OCI-LY7 (cell line): ENCODE data around the gene SUCLG1. TPM values are rescaled to one million over a fixed set of nuclear protein-coding genes. Genes with fewer than 3 reads are reported as not detected.

ENCODE experiments used
- BruUV-seq: library from RNA; stranded (reverse); fragments of 400-500 nt; replicated peaks from 2 replicates; lab custom pipeline; 2021; lab: Mats Ljungman, UMichigan
- CTCF ChIA-PET: fragments of 300-600 bp; sonication (Branson Sonifier 250); formaldehyde crosslinking; loops from one replicate; lab custom pipeline; 2022; ENCODE audit warnings: antibody characterized with exemption; ENCODE audit not compliant: unreplicated experiment; lab: Charles Lee
- POLR2A ChIA-PET: fragments of 300-600 bp; sonication (Branson Sonifier 250); formaldehyde crosslinking; loops from one replicate; lab custom pipeline; 2022; ENCODE audit warnings: antibody characterized with exemption; lab: Charles Lee
- DNase-seq: peaks from one replicate; pipeline ENCODE4 v3.0.0-alpha.2; 2015; ENCODE audit warnings: low spot score
- H2AFZ ChIP-seq: fragments of 200-600 bp; sonication (generic), shearing (Covaris generic); 2 replicates; pipeline ENCODE4 v1.6.1; 2014; ENCODE audit warnings: mild to moderate bottlenecking, antibody characterized with exemption, low read length, moderate library complexity
- H3K27ac ChIP-seq: fragments of 200-600 bp; sonication (generic); 2 replicates; pipeline ENCODE4 v1.5.1; 2014; ENCODE audit warnings: mixed run types, low read depth, mild to moderate bottlenecking, moderate library complexity, low read length, inconsistent platforms; ENCODE audit not compliant: poor library complexity, severe bottlenecking
- H3K36me3 ChIP-seq: fragments of 200-600 bp; sonication (generic); 2 replicates; pipeline ENCODE4 v1.6.1; 2014; ENCODE audit warnings: mild to moderate bottlenecking, antibody characterized with exemption, low read length, moderate library complexity, mixed read lengths; ENCODE audit not compliant: insufficient read depth
- H3K4me1 ChIP-seq: fragments of 200-600 bp; sonication (generic); 2 replicates; pipeline ENCODE4 v1.5.1; 2014; ENCODE audit warnings: mild to moderate bottlenecking, low read length; ENCODE audit not compliant: insufficient read depth, poor library complexity, severe bottlenecking
- H3K4me2 ChIP-seq: fragments of 200-600 bp; sonication (generic); 2 replicates; pipeline ENCODE4 v1.6.1; 2014; ENCODE audit warnings: mild to moderate bottlenecking, low read length
- H3K4me3 ChIP-seq: fragments of 200-600 bp; sonication (generic); 2 replicates; pipeline ENCODE4 v1.5.1; 2014; ENCODE audit warnings: mild to moderate bottlenecking, low read depth, low read length; ENCODE audit not compliant: poor library complexity, severe bottlenecking
- H3K79me2 ChIP-seq: fragments of 200-600 bp; sonication (generic); 2 replicates; pipeline ENCODE4 v1.6.1; 2016; ENCODE audit warnings: low read depth, mild to moderate bottlenecking, low read length, moderate library complexity, mixed read lengths; ENCODE audit not compliant: insufficient read depth
- H3K9me2 ChIP-seq: fragments of 200-600 bp; sonication (generic); 2 replicates; pipeline ENCODE4 v1.6.1; 2016; ENCODE audit warnings: mild to moderate bottlenecking, low read length, mixed read lengths; ENCODE audit not compliant: insufficient read depth
- H3K9me3 ChIP-seq: fragments of 200-600 bp; sonication (generic); 2 replicates; pipeline ENCODE4 v1.6.1; 2014; ENCODE audit warnings: mild to moderate bottlenecking, mixed run types, low read length, mixed read lengths
- H4K20me1 ChIP-seq: fragments of 200-600 bp; sonication (generic); 2 replicates; pipeline ENCODE4 v1.6.1; 2014; ENCODE audit warnings: mild to moderate bottlenecking, antibody characterized with exemption, low read length, moderate library complexity, mixed read lengths; ENCODE audit not compliant: insufficient read depth
- EZH2phosphoT487 ChIP-seq: fragments of 200-600 bp; sonication (generic); IDR thresholded peaks from 2 replicates; pipeline ENCODE4 v1.6.1; 2018; ENCODE audit warnings: low read depth, borderline replicate concordance, mild to moderate bottlenecking, mixed run types, antibody characterized with exemption, low read length, moderate library complexity, mixed read lengths
- intact Hi-C: fragments of 100-400 bp; cut with micrococcal nuclease; formaldehyde crosslinking; loops from one replicate; pipeline ENCODE4 v1.10.0; 2022; ENCODE audit not compliant: unreplicated experiment
- total RNA-seq, 2 experiments: library from RNA; depleted of rRNA in 1 of 2; stranded (reverse); fragments of >200 nt in 1 of 2; shearing (Covaris generic) in 1 of 2; gene quantifications; 2 replicates each; pipeline ENCODE4 v1.2.3, GENCODE V29; 2014 to 2022
- TF ChIP-seq, protein P1 (sequence below): fragments of 200-600 bp; sonication (generic); conservative IDR thresholded peaks from 2 replicates; pipeline ENCODE4 v1.5.1; 2014; ENCODE audit warnings: mild to moderate bottlenecking, antibody characterized with exemption, low read length, moderate library complexity, mixed read lengths

The SUCLG1 gene
- total RNA-seq, 2 experiments from 2014 or later, result 50.6 to 66.4 TPM

DNA sequence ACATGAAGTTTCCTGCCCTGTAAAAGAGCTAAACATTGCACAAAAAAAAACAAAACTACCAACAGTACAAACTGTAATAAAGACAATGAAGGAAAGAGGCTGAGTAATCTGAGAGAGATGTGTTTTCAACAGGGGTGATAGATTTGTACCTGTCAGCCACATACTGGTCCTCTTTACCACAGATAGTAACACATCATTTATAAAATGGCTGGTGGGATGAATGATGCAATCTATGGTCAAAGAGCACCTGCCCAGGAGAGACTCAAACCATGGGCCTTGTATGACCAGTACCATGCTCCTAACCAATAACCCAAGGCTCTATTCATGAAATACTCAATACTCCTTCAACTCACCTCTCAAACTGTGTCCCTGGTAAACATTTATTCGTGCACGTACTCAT, 4.5 kb downstream of the SUCLG1 start:
- Histone ChIP-seq H3K36me3 (peaks cover 13% of the 10 kb centered on the region; the same call in 1 of the 2 replicates), H3K4me2 (no peak overlapping the region), H3K9me3 (no peaks in the 10 kb centered on the region), H3K4me3 (no peak overlapping the region), H3K4me1 (peaks cover 27% of the 10 kb centered on the region), H4K20me1 (peaks cover 23% of the 10 kb centered on the region), H3K27ac (no peak overlapping the region), H3K9me2 (no peaks in the 10 kb centered on the region), H2AFZ (no peak overlapping the region), H3K79me2 (peaks cover 59% of the 10 kb centered on the region)
- POLR2A ChIA-PET, result no interaction called here
- no peak for TF ChIP-seq EZH2phosphoT487
- TF ChIP-seq, protein P1, sequence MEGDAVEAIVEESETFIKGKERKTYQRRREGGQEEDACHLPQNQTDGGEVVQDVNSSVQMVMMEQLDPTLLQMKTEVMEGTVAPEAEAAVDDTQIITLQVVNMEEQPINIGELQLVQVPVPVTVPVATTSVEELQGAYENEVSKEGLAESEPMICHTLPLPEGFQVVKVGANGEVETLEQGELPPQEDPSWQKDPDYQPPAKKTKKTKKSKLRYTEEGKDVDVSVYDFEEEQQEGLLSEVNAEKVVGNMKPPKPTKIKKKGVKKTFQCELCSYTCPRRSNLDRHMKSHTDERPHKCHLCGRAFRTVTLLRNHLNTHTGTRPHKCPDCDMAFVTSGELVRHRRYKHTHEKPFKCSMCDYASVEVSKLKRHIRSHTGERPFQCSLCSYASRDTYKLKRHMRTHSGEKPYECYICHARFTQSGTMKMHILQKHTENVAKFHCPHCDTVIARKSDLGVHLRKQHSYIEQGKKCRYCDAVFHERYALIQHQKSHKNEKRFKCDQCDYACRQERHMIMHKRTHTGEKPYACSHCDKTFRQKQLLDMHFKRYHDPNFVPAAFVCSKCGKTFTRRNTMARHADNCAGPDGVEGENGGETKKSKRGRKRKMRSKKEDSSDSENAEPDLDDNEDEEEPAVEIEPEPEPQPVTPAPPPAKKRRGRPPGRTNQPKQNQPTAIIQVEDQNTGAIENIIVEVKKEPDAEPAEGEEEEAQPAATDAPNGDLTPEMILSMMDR, result no peak
- no TSS peak for BruUV-seq
- intact Hi-C loops, result no loop called here
- no peak for DNase-seq
- CTCF ChIA-PET, result no interaction called here

DNA sequence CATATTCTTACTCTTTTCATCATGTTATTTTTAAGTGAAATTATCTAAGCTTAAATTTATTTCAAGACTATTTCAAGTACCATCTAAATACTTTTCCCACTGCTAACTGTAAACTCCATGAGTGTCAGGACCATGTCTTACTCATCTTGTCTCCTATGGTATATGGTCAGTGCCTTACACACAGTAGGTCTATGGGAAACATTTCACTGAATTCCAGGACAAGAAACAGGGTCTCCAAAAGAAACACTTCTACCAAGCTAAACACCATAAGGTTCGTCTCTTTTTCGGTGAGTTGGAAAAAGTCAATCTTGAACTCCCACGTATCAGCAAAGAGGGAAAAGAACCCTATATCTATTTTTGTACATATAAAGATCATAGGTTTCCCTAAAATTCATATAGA, 6.5 kb downstream of the SUCLG1 start:
- ChIA-PET POLR2A (interaction anchor here (0.6 to 1.2 kb wide), 2 partner anchors 10 to 274 kb away, joined by 4 read pairs; no protein-coding TSS in a partner anchor), CTCF (no interaction called here)
- H4K20me1 ChIP-seq, result peaks cover 16% of the 10 kb centered on the region; the same call in 1 of the 2 replicates
- no peaks in the 10 kb centered on the region for H3K9me2 ChIP-seq
- BruUV-seq, result no TSS peak
- intact Hi-C loops, result no loop called here
- no peaks in the 10 kb centered on the region for H3K9me3 ChIP-seq
- no peak overlapping the region for H3K27ac ChIP-seq
- H3K4me3 ChIP-seq, result no peak overlapping the region
- H3K4me1 ChIP-seq, result peaks cover 20% of the 10 kb centered on the region
- peaks cover 60% of the 10 kb centered on the region; the same call in 1 of the 2 replicates for H3K79me2 ChIP-seq
- H2AFZ ChIP-seq, result no peak overlapping the region
- H3K36me3 ChIP-seq, result peaks cover 28% of the 10 kb centered on the region
- no peak for DNase-seq
- H3K4me2 ChIP-seq, result no peak overlapping the region
- no peak for TF ChIP-seq EZH2phosphoT487
- TF ChIP-seq, protein P1, result no peak

DNA sequence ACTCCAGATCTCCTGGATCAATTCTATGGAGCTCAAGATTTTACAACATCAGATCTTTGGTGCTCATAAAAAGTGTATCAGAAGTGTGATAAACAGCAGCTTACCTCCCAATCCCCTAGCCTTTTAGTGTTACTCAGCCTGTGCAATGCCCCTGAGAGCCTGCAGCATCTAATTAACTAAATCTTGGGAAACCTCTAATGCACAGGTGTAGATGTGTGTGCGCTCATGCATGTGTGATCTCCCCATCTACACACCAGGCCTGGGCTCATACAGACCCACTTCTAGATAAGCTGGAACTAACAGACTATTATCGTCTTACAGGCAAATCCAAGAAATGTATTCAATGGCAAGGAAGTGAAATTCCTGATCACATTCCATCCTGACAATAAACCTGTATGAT, 7.5 kb downstream of the SUCLG1 start:
- no peak overlapping the region for H3K4me3 ChIP-seq
- no peak overlapping the region for H2AFZ ChIP-seq
- no peaks in the 10 kb centered on the region for H3K9me3 ChIP-seq
- no peaks in the 10 kb centered on the region for H3K9me2 ChIP-seq
- peaks cover 51% of the 10 kb centered on the region; the same call in 1 of the 2 replicates for H3K79me2 ChIP-seq
- peaks cover 13% of the 10 kb centered on the region for H3K4me1 ChIP-seq
- no peak overlapping the region for H3K4me2 ChIP-seq
- no peak for TF ChIP-seq EZH2phosphoT487
- no peak overlapping the region for H3K27ac ChIP-seq
- POLR2A ChIA-PET, result no interaction called here
- CTCF ChIA-PET, result no interaction called here
- no TSS peak for BruUV-seq
- intact Hi-C loops, result no loop called here
- H4K20me1 ChIP-seq, result peaks cover 10% of the 10 kb centered on the region; the same call in 1 of the 2 replicates
- H3K36me3 ChIP-seq, result peaks cover 35% of the 10 kb centered on the region
- DNase-seq, result peak; percentile 8
